Gastrocnemius medialis (tissue), 4 donors: Measurements from ENCODE around the gene C2CD5.

ENCODE experiments used
- CTCF ChIP-seq, 5 experiments: fragments of 450-650 bp in 3 of 5; fragments of 200-600 bp in 2 of 5; sonication (generic) in 2 of 5; IDR thresholded peaks in 4 of 5; conservative IDR thresholded peaks in 1 of 5; 1 replicate in 4 of 5; 2 replicates in 1 of 5; pipeline ENCODE4 v1.5.1; 2016 to 2019; ENCODE audit warnings: antibody characterized with exemption in 5 of 5, mild to moderate bottlenecking in 3 of 5, moderate library complexity in 3 of 5
- POLR2A ChIP-seq, 2 donors: fragments of 450-650 bp; IDR thresholded peaks; one replicate each; pipeline ENCODE4 v1.6.1; 2017; ENCODE audit warnings: antibody characterized with exemption in 2 of 2, mild to moderate bottlenecking in 2 of 2, moderate library complexity in 2 of 2

GRCh38 chr12:22562036-22563028 lies 18.0 kb upstream of the C2CD5 start:
- TF ChIP-seq CTCF (IDR thresholded peaks at IDR 0.05 in 4 of 5, conservative IDR thresholded peaks at IDR 0.05 in 1 of 5) (no peak), POLR2A (IDR thresholded peaks at IDR 0.05) (no peak)
